Measurements from ENCODE around the gene RBM33.
"Not testable (repeated sequence)": the region's sequence is repeated elsewhere in the genome, so short reads cannot be mapped to it uniquely, and the experiment has no call there.

The RBM33 gene

DNA sequence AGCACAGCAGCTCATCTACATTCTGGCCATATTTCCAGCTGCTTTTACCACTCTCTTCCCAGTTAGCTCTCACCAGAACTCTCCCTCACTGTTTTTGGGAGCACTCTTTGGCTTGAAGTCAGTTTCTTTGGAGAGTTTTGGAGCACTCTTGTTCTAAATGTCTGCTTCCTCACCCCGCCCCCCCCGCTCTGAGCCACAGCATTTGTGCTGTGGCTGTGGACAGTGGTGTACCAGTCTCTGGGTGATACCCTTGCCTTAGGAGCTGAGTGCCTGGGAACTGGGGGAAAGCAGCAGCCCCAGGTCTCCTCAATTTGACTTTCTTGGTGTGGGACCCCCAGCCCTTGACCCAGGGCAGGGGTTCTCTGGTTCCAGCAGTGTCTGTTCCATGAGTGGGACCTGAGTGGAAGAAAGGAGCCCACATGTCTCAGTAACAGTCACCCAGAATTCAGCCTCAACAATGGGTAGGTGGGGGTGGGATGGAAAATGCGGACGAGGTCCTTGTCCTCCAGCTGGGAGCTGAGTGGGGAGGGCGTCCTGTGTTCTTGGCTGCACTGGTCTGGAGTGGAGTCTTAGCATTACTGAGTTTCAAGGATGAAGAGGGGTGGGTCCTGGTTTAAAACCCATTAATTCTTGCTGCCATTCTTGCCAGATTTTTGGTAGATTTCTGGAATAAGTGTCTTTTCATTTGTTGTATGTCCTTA, 18.0 kb downstream of the RBM33 start:
- no peak for DNase-seq (ENCODE audit: low spot score)

DNA sequence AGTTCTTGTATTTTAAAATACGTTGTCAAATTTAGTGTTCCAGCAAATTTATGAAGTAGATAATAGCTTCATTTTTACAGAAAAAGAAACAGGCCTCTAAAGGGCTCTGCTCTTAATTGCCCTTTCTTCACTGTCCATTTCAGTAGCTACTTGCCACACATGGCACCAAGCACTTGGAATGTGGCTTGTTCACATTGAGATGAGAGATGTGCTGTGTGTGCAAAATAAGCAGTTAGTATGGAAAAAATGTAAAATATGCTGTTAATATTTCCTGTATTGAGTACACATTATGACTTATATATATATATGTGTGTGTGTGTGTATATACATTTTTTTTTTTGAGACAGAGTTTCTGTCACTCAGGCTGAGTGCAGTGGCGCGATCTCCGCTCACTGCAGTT, 19.5 kb downstream of the RBM33 start:
- no peak for DNase-seq (ENCODE audit: low spot score)

DNA sequence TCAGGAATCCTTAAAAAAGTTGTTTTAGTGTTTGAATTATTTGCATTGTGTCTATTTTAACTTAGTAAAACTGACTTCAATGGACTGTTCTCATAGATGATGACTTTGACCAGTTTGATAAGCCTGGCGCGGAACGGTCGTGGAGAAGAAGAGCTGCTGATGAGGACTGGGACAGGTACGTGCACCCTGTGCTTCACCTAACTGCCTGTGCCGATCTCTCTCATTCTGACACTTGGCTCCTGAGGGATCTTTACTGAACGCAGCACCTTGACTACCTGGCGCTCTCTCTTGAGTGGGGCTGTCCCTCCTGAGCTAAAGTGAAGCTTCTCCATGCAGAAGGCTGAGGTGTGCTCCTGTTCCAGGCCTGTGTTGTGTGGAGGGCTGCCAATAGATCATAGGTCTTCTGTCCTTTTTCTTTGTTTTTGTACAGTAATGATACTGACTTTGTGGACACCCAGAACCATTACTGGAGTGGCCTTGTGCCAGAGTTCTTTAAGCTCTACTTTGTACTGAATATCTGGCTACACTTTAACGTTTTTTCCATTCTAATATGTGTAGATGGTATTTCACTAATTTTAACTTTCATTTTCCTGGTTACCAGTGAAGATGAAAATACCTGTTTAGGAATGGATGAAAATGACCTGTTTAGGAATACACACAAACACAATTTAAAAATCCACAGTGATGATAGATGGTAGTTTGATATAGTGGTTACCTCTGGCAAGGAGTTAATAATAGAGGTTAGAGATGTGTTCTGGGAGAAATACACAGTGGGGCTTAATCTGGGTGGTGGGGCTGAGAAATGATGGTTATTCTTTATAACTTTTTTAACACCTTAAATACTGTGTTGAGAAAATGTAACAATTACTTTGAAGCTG, 20.9 kb downstream of the RBM33 start:
- no peak for DNase-seq (ENCODE audit: low spot score)

DNA sequence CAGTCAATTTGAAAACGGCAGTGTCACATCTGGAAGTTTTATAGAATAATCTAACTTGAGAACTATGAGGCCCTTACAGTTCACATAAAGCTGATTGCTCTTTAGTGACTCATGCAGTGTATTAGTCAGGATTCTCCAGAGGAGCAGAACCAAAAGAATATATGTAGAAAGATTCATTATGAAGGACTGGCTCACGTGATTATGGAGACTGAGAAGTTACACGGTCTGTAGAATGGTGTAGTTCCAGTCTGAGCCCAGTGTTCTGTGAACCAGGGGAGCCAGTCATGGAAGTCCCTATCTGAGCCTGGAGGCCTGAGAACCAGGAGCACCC, 21.5 kb downstream of the RBM33 start:
- DNase-seq (ENCODE audit: low spot score) = peak; percentile 60

DNA sequence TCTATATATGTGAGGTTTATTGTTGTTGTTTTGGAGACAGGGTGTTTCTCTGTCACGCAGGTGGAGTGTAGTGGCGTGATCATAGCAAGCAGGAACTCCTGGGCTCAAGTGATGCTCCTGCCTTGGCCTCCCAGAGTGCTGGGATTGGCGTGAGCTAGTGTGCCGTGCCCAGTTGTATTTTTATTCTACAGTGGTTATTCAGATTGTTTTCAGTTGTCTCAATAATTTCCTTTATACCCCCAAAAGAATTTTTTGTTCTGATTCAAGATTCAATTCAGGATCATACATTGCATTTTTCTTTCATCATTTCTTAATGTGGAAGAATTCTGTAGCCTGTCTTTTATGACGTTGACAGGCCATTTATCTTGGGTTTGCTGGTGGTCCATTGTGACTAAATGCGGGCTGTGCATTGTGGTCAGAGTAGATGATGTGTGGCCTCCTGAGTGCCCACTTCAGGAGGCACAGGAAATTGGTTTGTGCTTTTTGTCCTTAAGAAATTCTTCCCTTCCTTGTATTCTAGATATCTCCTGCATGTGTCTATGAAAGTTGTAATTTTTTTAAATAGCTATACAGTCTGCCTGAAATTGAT, 22.9 kb downstream of the RBM33 start:
- DNase-seq (ENCODE audit: low spot score) = no peak

DNA sequence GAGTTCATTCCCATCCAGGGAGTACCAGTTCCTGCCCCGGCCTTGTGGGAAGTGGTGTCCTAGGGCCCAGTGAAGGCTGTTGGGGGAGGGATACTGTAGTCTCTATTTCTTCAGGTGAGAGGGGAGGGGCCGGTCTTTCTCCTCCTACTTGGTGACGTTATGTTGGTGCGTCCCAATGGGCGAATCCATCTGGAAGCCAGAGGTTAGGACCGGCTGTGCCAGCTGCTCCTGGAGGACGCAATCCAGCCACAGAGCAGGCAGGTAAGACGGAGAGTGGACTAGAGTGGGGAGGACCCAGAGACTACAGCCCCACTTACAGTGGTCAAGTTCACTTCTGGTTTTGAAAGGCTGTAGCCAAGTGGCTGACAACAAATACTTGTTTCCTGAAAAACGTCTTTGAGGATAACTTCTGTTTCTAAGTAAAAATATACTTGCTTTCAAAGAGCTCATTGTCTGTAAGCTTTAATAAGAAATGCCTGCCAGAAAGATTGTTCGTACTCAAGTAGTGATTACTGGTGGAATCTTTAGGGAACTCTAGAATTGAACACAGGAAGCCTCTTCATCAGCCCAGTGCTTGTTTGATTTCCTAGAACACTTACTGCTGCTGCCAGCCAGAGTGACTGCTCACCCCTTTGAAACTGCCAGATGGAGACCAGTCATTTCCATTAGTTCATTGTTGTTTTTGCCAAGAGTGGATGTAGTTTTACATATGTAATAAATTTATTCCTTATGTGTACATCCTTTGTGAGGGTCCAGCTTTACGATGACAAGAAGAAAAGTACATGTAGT, 25.4 kb downstream of the RBM33 start:
- peak; percentile 45 for DNase-seq (ENCODE audit: low spot score)

DNA sequence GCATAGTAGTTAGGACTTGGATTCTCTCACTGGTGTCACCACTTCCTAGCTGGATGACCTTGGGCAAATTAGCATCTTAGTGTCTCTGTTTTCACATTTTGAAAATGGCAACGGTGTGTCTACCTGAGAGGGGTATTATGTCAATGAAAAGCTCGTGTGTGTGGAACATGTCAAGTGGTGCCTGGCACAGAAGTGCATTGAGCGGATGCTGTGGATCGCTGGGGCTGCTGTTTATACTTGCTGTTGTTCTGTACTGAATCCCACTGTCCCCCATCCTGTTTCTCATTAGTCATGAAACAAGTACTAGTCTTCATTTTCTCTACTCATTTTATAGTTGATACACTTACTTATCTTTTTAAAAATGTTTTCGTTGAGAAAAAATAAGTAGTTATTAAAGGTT, 26.1 kb downstream of the RBM33 start:
- no peak for DNase-seq (ENCODE audit: low spot score)

DNA sequence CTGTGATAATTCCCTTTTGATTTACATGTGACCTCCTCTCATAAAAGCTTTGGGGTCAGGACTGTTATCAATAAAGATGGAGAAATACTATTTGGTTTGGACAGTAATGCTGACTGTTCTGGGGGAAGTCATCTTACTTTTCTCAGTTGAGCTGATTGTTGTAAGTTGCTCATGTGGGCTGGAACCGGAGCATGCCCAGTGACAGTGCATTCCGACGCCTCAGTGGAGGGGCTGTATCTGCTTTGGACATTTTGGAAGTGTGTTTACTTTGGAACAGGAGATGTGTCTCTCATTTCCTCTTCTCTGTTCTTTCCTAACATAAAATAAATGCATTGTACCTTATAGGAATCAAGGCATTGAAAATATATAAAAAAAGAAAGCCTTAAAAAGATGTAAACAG, 30.1 kb downstream of the RBM33 start:
- DNase-seq (ENCODE audit: low spot score) = no peak

DNA sequence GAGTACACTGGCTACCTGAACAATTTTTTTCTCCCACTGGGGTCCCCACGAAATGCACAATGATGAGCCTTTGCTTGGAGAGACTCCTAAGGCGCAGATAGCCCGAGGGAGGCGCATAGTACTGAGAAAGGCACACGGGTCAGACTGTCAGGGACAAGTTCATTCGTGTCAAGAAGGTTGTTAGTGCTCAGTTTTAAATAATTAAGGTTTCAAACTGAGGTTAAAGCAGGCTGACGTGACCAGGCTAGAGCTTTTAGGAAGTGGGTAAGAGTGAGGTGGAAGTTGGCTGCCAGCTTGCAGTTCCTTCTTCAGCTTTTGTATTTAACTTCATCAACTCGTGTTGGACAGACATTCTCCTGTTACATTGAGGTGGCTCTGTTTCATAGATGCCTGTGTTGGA, 31.6 kb downstream of the RBM33 start:
- DNase-seq (ENCODE audit: low spot score) = no peak

DNA sequence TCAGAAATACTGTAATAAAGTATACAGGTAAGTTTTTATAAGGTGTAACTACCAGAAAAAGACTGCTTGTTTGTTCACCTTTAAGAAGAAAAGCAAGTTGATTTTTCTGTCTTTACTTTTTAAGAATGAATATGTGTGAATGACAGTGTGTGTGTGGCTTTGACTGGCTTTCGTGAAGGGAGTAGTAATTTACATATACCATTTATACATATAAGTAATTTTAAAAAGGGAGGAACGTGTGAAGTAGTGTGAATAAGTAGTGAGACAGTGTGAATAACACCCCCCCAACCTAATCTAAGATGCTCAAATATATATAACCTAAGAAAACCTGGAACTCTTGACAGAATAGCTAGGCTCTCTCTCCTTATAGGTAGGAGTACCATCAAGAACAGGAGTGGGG, 33.2 kb downstream of the RBM33 start:
- no peak for DNase-seq (ENCODE audit: low spot score)

DNA sequence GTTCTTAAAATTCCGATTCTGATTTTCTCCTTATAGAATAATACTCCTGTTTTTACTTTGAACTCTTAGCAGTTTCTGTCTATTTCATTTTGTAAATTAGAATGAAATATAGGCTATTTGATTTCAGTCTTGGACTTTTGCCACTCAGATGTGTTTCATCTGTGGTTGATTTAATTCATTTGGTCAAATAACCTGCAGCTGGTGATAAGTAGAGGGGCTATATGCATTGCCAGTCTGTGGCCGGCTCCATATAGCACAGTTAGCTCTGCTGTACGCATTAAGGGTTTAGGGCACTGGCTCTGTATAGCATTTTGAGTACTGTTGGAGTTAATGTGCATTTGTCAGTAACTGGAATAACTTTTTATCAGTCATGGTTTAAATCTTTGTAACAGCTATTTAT, 35.7 kb downstream of the RBM33 start:
- DNase-seq (ENCODE audit: low spot score) = no peak

DNA sequence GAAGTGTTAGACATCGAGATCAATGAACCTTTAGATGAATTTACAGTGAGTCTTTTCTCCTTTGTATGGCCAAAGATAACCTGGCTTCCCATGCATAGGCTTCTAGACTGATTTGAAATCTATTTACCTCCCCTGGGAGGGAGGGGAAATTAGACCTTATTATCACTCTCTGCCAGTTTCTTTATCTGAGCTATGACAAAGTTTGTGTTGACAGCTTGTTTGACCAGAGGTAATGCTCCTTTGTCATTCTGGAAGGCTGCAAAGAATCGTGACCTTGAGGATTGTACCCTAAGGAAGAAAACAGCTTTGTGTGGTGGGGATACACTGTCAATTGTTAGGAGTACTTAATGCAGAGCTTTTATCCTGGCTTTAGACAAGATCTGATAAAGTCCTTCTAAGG, 36.4 kb downstream of the RBM33 start:
- no peak for DNase-seq (ENCODE audit: low spot score)

DNA sequence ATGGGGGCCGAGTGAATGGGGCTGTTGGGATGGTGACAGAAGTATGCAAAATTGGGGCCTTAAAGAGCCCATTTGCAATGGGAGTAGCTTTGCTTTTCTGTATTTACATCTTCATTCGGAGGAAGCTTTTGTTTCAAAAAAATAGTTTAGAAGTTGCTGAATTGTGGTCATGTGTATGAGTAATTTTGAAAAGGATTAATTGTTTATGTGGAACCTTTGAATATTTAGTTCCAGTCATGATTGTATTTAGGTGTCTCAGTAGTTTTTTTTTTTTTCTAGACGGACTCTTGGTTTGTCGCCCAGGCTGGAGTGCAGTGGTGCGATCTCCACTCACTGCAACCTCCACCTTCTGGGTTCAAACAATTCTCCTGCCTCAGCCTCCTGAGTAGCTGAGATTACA, 37.2 kb downstream of the RBM33 start:
- no peak for DNase-seq (ENCODE audit: low spot score)

DNA sequence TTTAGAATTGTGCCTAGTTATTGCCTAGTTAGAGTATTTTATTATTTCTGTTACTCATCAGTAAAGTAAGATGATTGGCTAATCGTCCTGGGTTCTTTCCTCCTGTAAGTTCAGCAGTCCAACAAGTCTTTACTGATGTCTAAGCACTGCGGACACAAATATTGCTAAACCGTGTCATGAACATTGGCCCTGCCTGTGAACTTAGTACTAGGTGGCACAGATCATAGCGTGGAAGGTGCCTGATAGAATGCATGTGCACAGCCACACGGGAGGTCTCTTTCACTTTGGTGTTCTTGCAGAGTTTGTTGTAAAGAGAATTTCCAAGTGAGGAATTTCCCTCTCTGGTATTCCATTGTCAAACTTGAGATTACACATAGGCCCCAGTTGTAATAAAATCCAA, 38.0 kb downstream of the RBM33 start:
- DNase-seq (ENCODE audit: low spot score) = no peak

DNA sequence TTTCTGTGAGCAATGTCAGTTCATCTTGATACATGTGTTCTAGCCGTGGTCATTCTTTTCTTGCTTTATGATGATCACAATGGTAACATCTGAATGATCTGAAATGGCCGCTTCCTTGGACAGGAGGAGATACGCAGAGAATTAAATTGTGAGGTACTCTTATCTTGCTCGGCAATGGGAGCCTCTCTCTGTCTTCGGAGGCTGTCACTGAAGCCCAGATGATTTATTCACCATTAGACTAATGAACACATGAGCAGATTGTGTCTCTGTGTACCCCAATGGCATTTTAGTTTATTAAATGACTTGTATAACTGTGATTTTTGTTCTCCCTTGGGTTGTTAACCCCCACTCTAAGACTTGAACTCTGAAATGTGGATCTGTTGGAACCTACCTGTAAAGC, 38.6 kb downstream of the RBM33 start:
- no peak for DNase-seq (ENCODE audit: low spot score)

DNA sequence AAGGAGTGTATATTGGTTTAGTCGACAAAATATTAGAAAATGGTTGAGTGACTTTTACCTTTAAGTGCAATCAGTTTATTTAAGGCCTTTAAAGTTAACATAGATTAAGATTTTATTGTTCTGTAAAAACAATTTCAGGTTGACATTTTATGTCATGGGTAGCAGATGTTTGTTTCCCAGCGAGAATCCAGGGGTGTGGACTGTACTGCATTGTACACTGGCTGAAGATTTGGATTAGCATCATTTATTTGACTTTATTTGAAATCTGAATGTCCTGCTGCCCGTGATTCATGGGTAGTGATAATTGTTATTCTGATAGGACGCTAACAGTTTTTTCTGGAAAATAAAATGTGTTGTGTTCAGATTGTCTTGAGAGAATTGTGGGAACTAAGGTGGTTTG, 39.3 kb downstream of the RBM33 start:
- DNase-seq (ENCODE audit: low spot score) = no peak

DNA sequence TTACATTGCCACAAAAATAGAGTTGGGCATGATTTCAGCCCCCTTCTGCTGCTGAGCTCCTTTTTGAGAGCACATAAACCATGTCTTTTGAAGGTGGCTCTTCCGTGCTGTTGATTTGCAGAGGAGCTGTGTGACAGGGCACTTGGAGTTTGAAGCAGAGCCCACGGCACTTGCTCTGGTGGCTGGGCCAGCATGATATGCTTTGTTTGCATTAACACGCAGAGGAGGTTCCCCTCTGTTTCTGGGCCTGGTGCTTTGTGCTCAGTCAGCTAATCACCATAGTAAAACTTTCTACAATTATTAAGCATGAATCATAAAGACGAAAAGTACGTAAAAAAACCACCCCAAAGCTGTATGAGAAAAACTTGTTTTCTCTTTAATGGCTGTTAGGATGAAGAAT, 40.1 kb downstream of the RBM33 start:
- DNase-seq (ENCODE audit: low spot score) = no peak

DNA sequence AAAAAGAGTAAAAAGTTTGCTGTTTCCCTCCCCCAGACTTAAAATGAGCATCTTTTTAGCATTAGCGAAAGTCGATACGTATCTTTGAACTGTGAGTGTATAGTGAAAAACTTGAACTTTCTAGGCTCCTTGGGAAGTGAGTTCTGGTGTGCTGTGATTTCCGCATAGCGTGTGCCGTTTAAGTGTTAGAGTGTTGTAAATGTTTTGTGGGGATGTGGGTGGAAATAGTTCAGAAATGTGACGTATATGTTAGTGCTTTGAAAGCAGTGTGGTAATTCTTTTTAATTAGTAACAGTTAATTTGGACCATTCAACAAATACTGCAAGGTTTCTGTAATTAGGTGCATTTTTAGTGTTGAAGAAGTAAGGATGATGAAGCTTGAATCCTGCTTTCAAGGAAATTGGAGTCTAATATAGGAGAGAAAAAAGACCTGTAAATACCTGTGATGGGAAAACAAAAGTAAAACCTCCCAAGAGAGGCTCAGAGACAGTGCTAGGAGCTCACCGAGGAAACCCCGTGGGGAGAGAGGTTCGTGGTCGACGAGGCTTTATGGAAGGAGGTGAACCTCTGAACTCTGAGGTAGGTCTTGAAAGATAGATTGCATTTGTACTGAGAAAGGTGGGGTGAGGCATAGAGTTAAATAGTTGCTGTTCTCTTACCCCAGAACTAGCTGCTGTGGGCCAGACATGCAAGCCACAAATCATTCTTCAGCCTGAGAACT, 40.8 kb downstream of the RBM33 start:
- no peak for DNase-seq (ENCODE audit: low spot score)

DNA sequence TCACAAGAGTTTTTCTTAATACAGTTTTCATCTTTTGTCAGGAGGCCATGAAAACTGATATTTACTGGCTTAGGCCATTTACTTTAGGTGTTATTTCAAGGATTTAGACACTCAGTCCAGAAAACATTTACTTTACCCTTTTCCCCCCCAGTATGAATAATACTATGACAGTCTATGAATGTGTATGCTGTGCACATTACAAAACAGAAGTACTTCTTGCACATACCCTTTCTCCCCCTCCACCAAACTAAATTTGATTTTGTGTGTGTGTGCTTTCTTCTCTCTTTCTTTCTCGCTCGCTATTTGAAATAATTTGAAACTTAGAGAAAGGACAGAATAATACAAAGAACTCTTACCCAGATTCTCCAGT, 41.3 kb downstream of the RBM33 start:
- no peak for DNase-seq (ENCODE audit: low spot score)

DNA sequence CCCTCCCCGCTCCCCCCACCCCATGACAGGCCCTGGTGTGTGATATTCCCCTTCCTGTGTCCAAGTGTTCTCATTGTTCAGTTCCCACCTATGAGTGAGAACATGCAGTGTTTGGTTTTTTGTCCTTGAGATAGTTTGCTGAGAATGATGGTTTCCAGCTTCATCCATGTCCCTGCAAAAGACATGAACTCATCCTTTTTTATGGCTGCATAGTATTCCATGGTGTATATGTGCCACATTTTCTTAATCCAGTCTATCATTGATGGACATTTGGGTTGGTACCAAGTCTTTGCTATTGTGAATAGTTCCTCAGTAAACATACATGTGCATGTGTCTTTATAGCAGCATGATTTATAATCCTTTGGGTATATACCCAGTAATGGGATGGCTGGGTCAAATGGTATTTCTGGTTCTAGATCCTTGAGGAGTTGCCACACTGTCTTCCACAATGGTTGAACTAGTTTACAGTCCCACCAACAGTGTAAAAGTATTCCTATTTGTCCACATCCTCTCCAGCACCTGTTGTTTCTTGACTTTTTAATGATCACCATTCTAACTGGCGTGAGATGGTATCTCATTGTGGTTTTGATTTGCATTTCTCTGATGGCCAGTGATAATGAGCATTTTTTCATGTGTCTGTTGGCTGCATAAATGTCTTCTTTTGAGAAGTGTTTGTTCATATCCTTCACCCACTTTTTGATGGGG, 42.3 kb downstream of the RBM33 start:
- not testable (repeated sequence) for DNase-seq (ENCODE audit: low spot score)

DNA sequence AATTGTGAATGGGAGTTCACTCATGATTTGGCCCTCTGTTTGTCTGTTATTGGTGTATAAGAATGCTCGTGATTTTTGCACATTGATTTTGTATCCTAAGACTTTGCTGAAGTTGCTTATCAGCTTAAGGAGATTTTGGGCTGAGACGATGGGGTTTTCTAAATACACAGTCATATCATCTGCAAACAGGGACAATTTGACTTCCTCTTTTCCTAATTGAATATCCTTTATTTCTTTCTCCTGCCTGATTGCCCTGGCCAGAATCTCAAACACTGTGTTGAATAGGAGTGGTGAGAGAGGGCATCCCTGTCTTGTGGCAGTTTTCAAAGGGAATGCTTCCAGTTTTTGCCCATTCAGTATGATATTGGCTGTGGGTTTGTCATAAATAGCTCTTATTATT, 43.8 kb downstream of the RBM33 start:
- DNase-seq (ENCODE audit: low spot score) = not testable (repeated sequence)
